GM19372 (cell line): ENCODE results near the gene REEP5.
"Not testable (repeated sequence)": the region's sequence is repeated elsewhere in the genome, so short reads cannot be mapped to it uniquely, and the experiment has no call there.

Experiments used
- ATAC-seq: cut with Tn5 transposase; IDR thresholded peaks from one replicate; pipeline ENCODE4 v1.9.1; 2021; ENCODE audit warnings: mild to moderate bottlenecking, low read depth, moderate library complexity; ENCODE audit not compliant: unreplicated experiment

The REEP5 gene

GRCh38 chr5:112933651-112934365, 11.8 kb upstream of the REEP5 start:
- no peak for ATAC-seq

- no peak for ATAC-seq
Measured at GRCh38 chr5:112933105-112933504, 11.1 kb upstream of the REEP5 start.

- ATAC-seq, result no peak
Measured at GRCh38 chr5:112931473-112931872, 9.4 kb upstream of the REEP5 start.

GRCh38 chr5:112930082-112930344, 8.0 kb upstream of the REEP5 start:
- peak; percentile 37 for ATAC-seq

- ATAC-seq, result peak; percentile 54
Measured at GRCh38 chr5:112929336-112930081, 7.5 kb upstream of the REEP5 start.

- ATAC-seq, result no peak
Measured at GRCh38 chr5:112923988-112924387, 2.0 kb upstream of the REEP5 start.

GRCh38 chr5:112923148-112923917, 1.3 kb upstream of the REEP5 start:
- peak; percentile 23 for ATAC-seq

GRCh38 chr5:112921026-112921832, 798 bp downstream of the REEP5 start:
- peak; percentile 39 for ATAC-seq

GRCh38 chr5:112919972-112920371, 2.1 kb downstream of the REEP5 start:
- no peak for ATAC-seq

GRCh38 chr5:112918679-112919078, 3.3 kb downstream of the REEP5 start:
- no peak for ATAC-seq

- no peak for ATAC-seq
Measured at GRCh38 chr5:112918136-112918535, 3.9 kb downstream of the REEP5 start.

- no peak for ATAC-seq
Measured at GRCh38 chr5:112917453-112917995, 4.5 kb downstream of the REEP5 start.

- peak; percentile 54 for ATAC-seq
Measured at GRCh38 chr5:112915831-112916230, 6.2 kb downstream of the REEP5 start.

GRCh38 chr5:112914584-112914983, 7.4 kb downstream of the REEP5 start:
- no peak for ATAC-seq

GRCh38 chr5:112910529-112910928, 11.5 kb downstream of the REEP5 start:
- no peak for ATAC-seq

GRCh38 chr5:112908854-112909253, 13.2 kb downstream of the REEP5 start:
- no peak for ATAC-seq

- no peak for ATAC-seq
Measured at GRCh38 chr5:112907166-112907631, 14.8 kb downstream of the REEP5 start.

- ATAC-seq, result no peak
Measured at GRCh38 chr5:112906637-112907036, 15.4 kb downstream of the REEP5 start.

- not testable (repeated sequence) for ATAC-seq
Measured at GRCh38 chr5:112904996-112905395, 17.0 kb downstream of the REEP5 start.

GRCh38 chr5:112902561-112902960, 19.5 kb downstream of the REEP5 start:
- no peak for ATAC-seq
